HepG2 (cell line): ENCODE data around the gene RCC1. TPM values are rescaled to one million over a fixed set of nuclear protein-coding genes. Genes with fewer than 3 reads are reported as not detected.

Experiments
- FOXK1 ChIP-seq: sonication (generic); formaldehyde crosslinking; IDR thresholded peaks from 2 replicates; pipeline ENCODE4 v1.4.0; 2020; ENCODE audit warnings: low read depth, missing genetic modification reagents, borderline replicate concordance
- GPN1 ChIP-seq: sonication (generic); formaldehyde crosslinking; IDR thresholded peaks from 2 replicates; pipeline ENCODE4 v1.5.1; 2020; ENCODE audit warnings: missing genetic modification reagents, borderline replicate concordance
- HNF4A ChIP-seq: sonication (generic); formaldehyde crosslinking; IDR thresholded peaks from 2 replicates; pipeline ENCODE4 v1.4.0; 2020; ENCODE audit warnings: missing genetic modification reagents
- NFIC ChIP-seq: IDR thresholded peaks from 2 replicates; pipeline ENCODE4 v1.6.1; 2012; ENCODE audit warnings: mild to moderate bottlenecking, low read length, inconsistent platforms
- PTBP1 ChIP-seq: fragments of 200-400 bp; formaldehyde crosslinking; IDR thresholded peaks from 2 replicates; pipeline ENCODE4 v1.6.1; 2018; ENCODE audit warnings: low read length, low read depth; ENCODE audit not compliant: poor library complexity, severe bottlenecking
- SAP130 ChIP-seq: IDR thresholded peaks from 2 replicates; pipeline ENCODE4 v1.6.1; 2016; ENCODE audit warnings: low read depth
- SCMH1 ChIP-seq: sonication (generic); formaldehyde crosslinking; IDR thresholded peaks from 2 replicates; pipeline ENCODE4 v1.9.0; 2021; ENCODE audit warnings: missing genetic modification reagents, mild to moderate bottlenecking, borderline replicate concordance
- SIN3B ChIP-seq: fragments of 150-350 bp; IDR thresholded peaks from 2 replicates; pipeline ENCODE4 v1.6.1; 2014; ENCODE audit warnings: low read length
- SP1 ChIP-seq, 2 experiments: fragments of 450-650 bp in 1 of 2; sonication (generic) in 1 of 2; formaldehyde crosslinking in 1 of 2; IDR thresholded peaks; 2 replicates each; pipeline versions ENCODE4 v1.4.0 to v1.6.1; 2016 to 2020; ENCODE audit warnings: missing genetic modification reagents in 1 of 2
- STAG1 ChIP-seq: sonication (generic); formaldehyde crosslinking; IDR thresholded peaks from 2 replicates; pipeline ENCODE4 v1.4.0; 2020; ENCODE audit warnings: missing genetic modification reagents
- TP53 ChIP-seq: sonication (generic); formaldehyde crosslinking; conservative IDR thresholded peaks from 2 replicates; pipeline ENCODE4 v1.4.0; 2020; ENCODE audit warnings: missing genetic modification reagents
- ZFP90 ChIP-seq: sonication (generic); formaldehyde crosslinking; IDR thresholded peaks from 2 replicates; pipeline ENCODE4 v1.8.0; 2022; ENCODE audit warnings: missing genetic modification reagents, mild to moderate bottlenecking, inconsistent platforms, borderline replicate concordance
- ZMYM2 ChIP-seq: sonication (generic); formaldehyde crosslinking; IDR thresholded peaks from 2 replicates; pipeline ENCODE4 v1.8.0; 2022; ENCODE audit warnings: mild to moderate bottlenecking, missing genetic modification reagents
- ZNF10 ChIP-seq: sonication (generic); formaldehyde crosslinking; IDR thresholded peaks from 2 replicates; pipeline ENCODE4 v1.4.0; 2020; ENCODE audit warnings: mild to moderate bottlenecking, low read depth, missing genetic modification reagents, borderline replicate concordance
- ZNF253 ChIP-seq: sonication (generic); formaldehyde crosslinking; IDR thresholded peaks from 2 replicates; pipeline ENCODE4 v1.8.0; 2022; ENCODE audit warnings: mild to moderate bottlenecking, missing genetic modification reagents, borderline replicate concordance
- ZNF34 ChIP-seq: sonication (generic); formaldehyde crosslinking; IDR thresholded peaks from 2 replicates; pipeline ENCODE4 v1.4.0; 2020; ENCODE audit warnings: mild to moderate bottlenecking, missing genetic modification reagents, borderline replicate concordance
- ZNF672 ChIP-seq: sonication (generic); formaldehyde crosslinking; IDR thresholded peaks from 2 replicates; pipeline ENCODE4 v1.8.1; 2022; ENCODE audit warnings: missing genetic modification reagents
- ZNF678 ChIP-seq: sonication (generic); formaldehyde crosslinking; IDR thresholded peaks from 2 replicates; pipeline ENCODE4 v1.4.0; 2020; ENCODE audit warnings: mild to moderate bottlenecking, missing genetic modification reagents
- polyA plus RNA-seq, 8 experiments: library from polyadenylated mRNA; depleted of rRNA in 3 of 8; stranded (reverse) in 7 of 8; unstranded in 1 of 8; fragments of >200 nt; fragmentation: Illumina TruSeq in 4 of 8; extraction: Trizol in 4 of 8; gene quantifications; 2 replicates each; pipeline versions ENCODE4 v1.2.1 to v1.2.3, GENCODE V29; 2011 to 2016; ENCODE audit warnings: low read depth in 4 of 8, missing spikeins in 1 of 8, mixed read lengths in 1 of 8; ENCODE audit not compliant: insufficient read depth in 1 of 8
- total RNA-seq, 5 experiments: library from RNA; depleted of rRNA; stranded (reverse); fragments of >200 nt; fragmentation: Illumina TruSeq; extraction: Trizol; gene quantifications; 2 replicates each; pipeline ENCODE4 v1.2.3, GENCODE V29; 2016; ENCODE audit warnings: low read depth in 1 of 5
- TF ChIP-seq, protein P1 (sequence below): sonication (generic); formaldehyde crosslinking; IDR thresholded peaks from 2 replicates; pipeline ENCODE4 v1.5.0; 2020; ENCODE audit warnings: mild to moderate bottlenecking, missing genetic modification reagents
- TF ChIP-seq, protein P2 (sequence below): sonication (generic); formaldehyde crosslinking; IDR thresholded peaks from 2 replicates; pipeline ENCODE4 v1.4.0; 2020; ENCODE audit warnings: mild to moderate bottlenecking, missing genetic modification reagents, borderline replicate concordance
- TF ChIP-seq, protein P3 (sequence below): sonication (generic); formaldehyde crosslinking; IDR thresholded peaks from 2 replicates; pipeline ENCODE4 v1.4.0; 2020; ENCODE audit warnings: missing genetic modification reagents, mild to moderate bottlenecking, borderline replicate concordance

RCC1 gene
- total and polyA plus RNA-seq, 2 of the 13 experiments (the other 11 are each of a cell fraction or from before 2014, with no cell fraction given) = 47.2 to 80.8 TPM

DNA sequence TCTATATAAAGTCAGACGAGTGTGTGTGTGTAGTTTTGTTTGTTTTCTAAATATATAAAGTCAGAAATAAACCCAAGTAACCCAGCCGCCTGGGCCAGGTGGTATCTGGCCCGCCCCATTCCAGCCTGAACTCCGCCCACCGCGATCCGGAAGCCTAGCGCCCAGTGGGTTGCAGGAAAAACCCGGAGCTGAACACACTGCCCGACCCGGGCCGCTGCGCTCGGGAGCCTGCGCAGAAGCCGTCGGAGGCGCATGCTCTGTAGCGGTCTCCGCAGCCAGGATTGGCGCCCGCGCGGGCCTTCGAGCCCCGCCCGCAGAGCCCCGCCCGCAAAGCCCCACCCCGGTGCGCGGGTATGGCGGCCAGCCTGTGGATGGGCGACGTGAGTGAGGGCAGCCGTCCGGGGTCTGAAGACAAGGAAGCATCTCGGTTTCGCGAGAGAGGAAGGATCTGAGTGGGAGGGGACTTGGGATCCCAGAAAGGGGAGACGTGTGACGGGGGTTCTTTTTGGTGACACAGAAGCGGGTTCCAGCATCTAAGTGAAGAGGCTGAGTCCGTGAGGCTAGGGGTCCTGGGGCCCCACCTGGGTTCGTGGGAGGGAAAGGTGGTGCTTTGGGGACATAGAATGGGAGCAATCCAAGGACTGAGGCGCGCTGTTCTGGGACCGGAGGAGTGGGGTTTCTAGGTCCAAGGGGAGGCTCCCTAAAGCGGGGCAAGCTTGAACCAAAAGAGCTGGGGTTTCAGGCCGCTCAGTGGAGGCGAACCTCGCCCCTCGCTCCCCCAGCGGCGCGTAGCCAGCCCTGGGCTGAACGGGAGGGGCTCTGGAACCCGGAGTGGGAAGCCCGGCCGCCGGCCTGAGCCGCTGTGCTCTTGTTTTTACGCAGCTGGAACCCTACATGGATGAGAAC is 47.2 kb downstream of the RCC1 start, which contains the start of gene TRNAU1AP (continued):
- TF ChIP-seq, protein P1, sequence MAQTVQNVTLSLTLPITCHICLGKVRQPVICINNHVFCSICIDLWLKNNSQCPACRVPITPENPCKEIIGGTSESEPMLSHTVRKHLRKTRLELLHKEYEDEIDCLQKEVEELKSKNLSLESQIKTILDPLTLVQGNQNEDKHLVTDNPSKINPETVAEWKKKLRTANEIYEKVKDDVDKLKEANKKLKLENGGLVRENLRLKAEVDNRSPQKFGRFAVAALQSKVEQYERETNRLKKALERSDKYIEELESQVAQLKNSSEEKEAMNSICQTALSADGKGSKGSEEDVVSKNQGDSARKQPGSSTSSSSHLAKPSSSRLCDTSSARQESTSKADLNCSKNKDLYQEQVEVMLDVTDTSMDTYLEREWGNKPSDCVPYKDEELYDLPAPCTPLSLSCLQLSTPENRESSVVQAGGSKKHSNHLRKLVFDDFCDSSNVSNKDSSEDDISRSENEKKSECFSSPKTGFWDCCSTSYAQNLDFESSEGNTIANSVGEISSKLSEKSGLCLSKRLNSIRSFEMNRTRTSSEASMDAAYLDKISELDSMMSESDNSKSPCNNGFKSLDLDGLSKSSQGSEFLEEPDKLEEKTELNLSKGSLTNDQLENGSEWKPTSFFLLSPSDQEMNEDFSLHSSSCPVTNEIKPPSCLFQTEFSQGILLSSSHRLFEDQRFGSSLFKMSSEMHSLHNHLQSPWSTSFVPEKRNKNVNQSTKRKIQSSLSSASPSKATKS (CRISPR knock-in tag) = no peak
- no peak for TF ChIP-seq ZNF253 (CRISPR knock-in tag)
- TF ChIP-seq, protein P2, sequence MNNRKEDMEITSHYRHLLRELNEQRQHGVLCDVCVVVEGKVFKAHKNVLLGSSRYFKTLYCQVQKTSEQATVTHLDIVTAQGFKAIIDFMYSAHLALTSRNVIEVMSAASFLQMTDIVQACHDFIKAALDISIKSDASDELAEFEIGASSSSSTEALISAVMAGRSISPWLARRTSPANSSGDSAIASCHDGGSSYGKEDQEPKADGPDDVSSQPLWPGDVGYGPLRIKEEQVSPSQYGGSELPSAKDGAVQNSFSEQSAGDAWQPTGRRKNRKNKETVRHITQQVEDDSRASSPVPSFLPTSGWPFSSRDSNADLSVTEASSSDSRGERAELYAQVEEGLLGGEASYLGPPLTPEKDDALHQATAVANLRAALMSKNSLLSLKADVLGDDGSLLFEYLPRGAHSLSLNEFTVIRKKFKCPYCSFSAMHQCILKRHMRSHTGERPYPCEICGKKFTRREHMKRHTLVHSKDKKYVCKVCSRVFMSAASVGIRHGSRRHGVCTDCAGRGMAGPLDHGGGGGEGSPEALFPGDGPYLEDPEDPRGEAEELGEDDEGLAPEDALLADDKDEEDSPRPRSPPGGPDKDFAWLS (CRISPR knock-in tag) = no peak
- no peak for TF ChIP-seq ZNF34 (CRISPR knock-in tag)
- TF ChIP-seq FOXK1 (CRISPR knock-in tag) = peak; percentile 50; the same call in 1 of the 2 replicates
- TF ChIP-seq ZFP90 (CRISPR knock-in tag) = no peak
- TF ChIP-seq ZNF10 (CRISPR knock-in tag) = no peak
- TF ChIP-seq, protein P3, sequence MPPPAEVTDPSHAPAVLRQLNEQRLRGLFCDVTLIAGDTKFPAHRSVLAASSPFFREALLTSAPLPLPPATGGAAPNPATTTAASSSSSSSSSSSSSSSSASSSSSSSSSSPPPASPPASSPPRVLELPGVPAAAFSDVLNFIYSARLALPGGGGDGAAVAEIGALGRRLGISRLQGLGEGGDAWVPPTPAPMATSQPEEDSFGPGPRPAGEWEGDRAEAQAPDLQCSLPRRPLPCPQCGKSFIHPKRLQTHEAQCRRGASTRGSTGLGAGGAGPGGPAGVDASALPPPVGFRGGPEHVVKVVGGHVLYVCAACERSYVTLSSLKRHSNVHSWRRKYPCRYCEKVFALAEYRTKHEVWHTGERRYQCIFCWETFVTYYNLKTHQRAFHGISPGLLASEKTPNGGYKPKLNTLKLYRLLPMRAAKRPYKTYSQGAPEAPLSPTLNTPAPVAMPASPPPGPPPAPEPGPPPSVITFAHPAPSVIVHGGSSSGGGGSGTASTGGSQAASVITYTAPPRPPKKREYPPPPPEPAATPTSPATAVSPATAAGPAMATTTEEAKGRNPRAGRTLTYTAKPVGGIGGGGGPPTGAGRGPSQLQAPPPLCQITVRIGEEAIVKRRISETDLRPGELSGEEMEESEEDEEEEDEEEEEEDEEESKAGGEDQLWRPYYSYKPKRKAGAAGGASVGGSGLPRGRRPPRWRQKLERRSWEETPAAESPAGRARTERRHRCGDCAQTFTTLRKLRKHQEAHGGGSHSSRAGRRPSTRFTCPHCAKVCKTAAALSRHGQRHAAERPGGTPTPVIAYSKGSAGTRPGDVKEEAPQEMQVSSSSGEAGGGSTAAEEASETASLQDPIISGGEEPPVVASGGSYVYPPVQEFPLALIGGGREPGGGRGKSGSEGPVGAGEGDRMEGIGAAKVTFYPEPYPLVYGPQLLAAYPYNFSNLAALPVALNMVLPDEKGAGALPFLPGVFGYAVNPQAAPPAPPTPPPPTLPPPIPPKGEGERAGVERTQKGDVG = no peak
- 0 out of 2 replicates have a peak, but pooled peaks have one; percentile 26 for TF ChIP-seq NFIC
- no peak for TF ChIP-seq SP1 (IDR thresholded peaks at IDR 0.05)
- peak; percentile 84 for TF ChIP-seq SP1 (CRISPR knock-in tag; IDR thresholded peaks at IDR 0.05)
- no peak for TF ChIP-seq TP53 (CRISPR knock-in tag)
- no peak for TF ChIP-seq STAG1
- TF ChIP-seq GPN1 = no peak
- no peak for TF ChIP-seq ZNF678 (CRISPR knock-in tag)
- no peak for TF ChIP-seq PTBP1
- no peak for TF ChIP-seq SIN3B
- peak; percentile 79 for TF ChIP-seq SAP130 (CRISPR knock-in tag)
- no peak for TF ChIP-seq SCMH1 (CRISPR knock-in tag)
- TF ChIP-seq HNF4A (CRISPR knock-in tag) = no peak
- TF ChIP-seq ZMYM2 (CRISPR knock-in tag) = no peak
- no peak for TF ChIP-seq ZNF672 (CRISPR knock-in tag)
